ENCODE measurements around the gene NDE1. TPM values are rescaled to one million over a fixed set of nuclear protein-coding genes. Genes with fewer than 3 reads are reported as not detected.

The NDE1 gene
- polyA plus RNA-seq, 1 donor (not counting 4 experiments of a cell fraction or from before 2014, with no cell fraction given) = 37.8 TPM

DNA sequence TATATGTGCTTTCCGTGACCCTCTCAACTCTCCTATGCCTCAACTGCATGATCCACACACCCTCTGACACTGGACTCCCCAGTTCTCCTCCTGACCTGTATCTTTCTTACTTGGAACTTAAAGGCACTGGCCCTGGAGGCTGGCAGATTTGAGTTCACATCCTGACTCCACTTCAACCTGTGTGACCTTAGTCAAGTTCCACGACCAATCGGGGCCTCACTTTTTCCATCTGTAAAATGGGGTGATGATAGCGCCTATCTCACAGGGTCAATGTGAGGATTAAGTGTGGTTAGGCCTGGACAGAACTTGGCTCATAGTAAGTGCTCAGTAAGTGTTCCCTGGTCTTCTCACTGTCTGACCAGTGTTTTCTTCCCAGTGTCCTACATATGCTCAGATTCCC lies 32.1 kb upstream of the NDE1 start:
- no peaks in the 10 kb centered on the region for H3K79me2 ChIP-seq (ENCODE audit: control insufficient read depth, insufficient read depth, low read length)
- H3K4me2 ChIP-seq (ENCODE audit: control insufficient read depth, extremely low read depth, insufficient read depth, low read depth, low read length) = no peak overlapping the region
- no peak overlapping the region for H3K9ac ChIP-seq (ENCODE audit: control insufficient read depth, extremely low read depth, insufficient read depth, low read length)
- TF ChIP-seq EZH2 (IDR thresholded peaks at IDR 0.05; ENCODE audit: low read length) (no peak), CTCF (optimal IDR thresholded peaks at IDR 0.05 in 1 of 3, IDR thresholded peaks at IDR 0.05 in 1 of 3, conservative IDR thresholded peaks at IDR 0.05 in 1 of 3; ENCODE audit: extremely low read depth in 1 of 3, insufficient read depth in 2 of 3, low read length in 3 of 3) (no peak)
- H3K36me3 ChIP-seq (ENCODE audit: control insufficient read depth in 2 of 2, extremely low read depth in 1 of 2, insufficient read depth in 2 of 2, low read length in 2 of 2) = peaks cover 26 to 33% of the 10 kb centered on the region in 2 experiments
- dilution Hi-C loops (cut with MboI; ENCODE audit: extremely low pct_ligation_motif_present, low sequenced_read_pairs) = no loop called here
- no peak for DNase-seq (ENCODE audit: low read depth, low spot score)
- peaks cover 7% of the 10 kb centered on the region for H3K4me1 ChIP-seq (ENCODE audit: control insufficient read depth, extremely low read depth, insufficient read depth, low read length)
- no peaks in the 10 kb centered on the region for H3K9me3 ChIP-seq (ENCODE audit: control insufficient read depth, low read depth, low read length)
- H2AFZ ChIP-seq (ENCODE audit: control insufficient read depth, low read length) = no peak overlapping the region
- no peak overlapping the region for H3K27ac ChIP-seq (ENCODE audit: control insufficient read depth, insufficient read depth, low read length)
- no peak for FAIRE-seq
- no peaks in the 10 kb centered on the region for H3K9me1 ChIP-seq (ENCODE audit: control insufficient read depth, extremely low read depth, insufficient read depth, low read length)
- H4K20me1 ChIP-seq (ENCODE audit: control insufficient read depth, extremely low read depth, insufficient read depth, low read length) = no peaks in the 10 kb centered on the region
- no peak overlapping the region for H3K4me3 ChIP-seq (ENCODE audit: control insufficient read depth in 2 of 3, extremely low read depth in 1 of 3, insufficient read depth in 2 of 3, low read depth in 1 of 3, low read length in 3 of 3)
- no peaks in the 10 kb centered on the region for H3K27me3 ChIP-seq (ENCODE audit: control insufficient read depth, extremely low read depth, insufficient read depth, low read length)

DNA sequence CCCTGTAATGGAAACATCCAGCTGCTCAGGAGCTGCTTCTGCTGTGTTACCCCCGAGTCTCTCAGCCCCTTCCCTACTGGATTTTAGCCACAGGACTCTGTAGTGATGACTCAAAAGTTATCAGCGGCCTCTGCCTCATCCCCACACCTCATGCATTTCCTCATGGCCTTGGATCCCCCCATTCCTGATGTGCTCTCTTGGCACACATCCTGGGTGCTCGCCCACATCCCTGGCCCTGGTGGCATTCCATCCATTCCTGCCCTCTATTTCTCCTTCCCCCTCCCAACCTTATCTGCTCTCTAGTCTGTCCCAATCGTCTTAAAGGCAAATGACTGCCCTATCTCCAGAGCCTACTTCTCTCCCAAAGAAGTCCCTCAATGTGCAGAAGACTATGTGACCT lies 31.7 kb upstream of the NDE1 start:
- Histone ChIP-seq H3K4me3 (ENCODE audit: control insufficient read depth in 2 of 3, extremely low read depth in 1 of 3, insufficient read depth in 2 of 3, low read depth in 1 of 3, low read length in 3 of 3) (no peak overlapping the region), H3K79me2 (ENCODE audit: control insufficient read depth, insufficient read depth, low read length) (no peaks in the 10 kb centered on the region), H3K9ac (ENCODE audit: control insufficient read depth, extremely low read depth, insufficient read depth, low read length) (no peak overlapping the region), H3K27ac (ENCODE audit: control insufficient read depth, insufficient read depth, low read length) (no peak overlapping the region), H2AFZ (ENCODE audit: control insufficient read depth, low read length) (no peak overlapping the region), H4K20me1 (ENCODE audit: control insufficient read depth, extremely low read depth, insufficient read depth, low read length) (no peaks in the 10 kb centered on the region), H3K36me3 (ENCODE audit: control insufficient read depth in 2 of 2, extremely low read depth in 1 of 2, insufficient read depth in 2 of 2, low read length in 2 of 2) (peaks cover 27 to 30% of the 10 kb centered on the region in 2 experiments), H3K9me1 (ENCODE audit: control insufficient read depth, extremely low read depth, insufficient read depth, low read length) (no peaks in the 10 kb centered on the region), H3K4me1 (ENCODE audit: control insufficient read depth, extremely low read depth, insufficient read depth, low read length) (peaks cover 7% of the 10 kb centered on the region), H3K4me2 (ENCODE audit: control insufficient read depth, extremely low read depth, insufficient read depth, low read depth, low read length) (no peak overlapping the region), H3K9me3 (ENCODE audit: control insufficient read depth, low read depth, low read length) (no peaks in the 10 kb centered on the region), H3K27me3 (ENCODE audit: control insufficient read depth, extremely low read depth, insufficient read depth, low read length) (no peaks in the 10 kb centered on the region)
- FAIRE-seq (no peak), DNase-seq (ENCODE audit: low read depth, low spot score) (no peak)
- dilution Hi-C loops (cut with MboI; ENCODE audit: extremely low pct_ligation_motif_present, low sequenced_read_pairs) = no loop called here
- TF ChIP-seq CTCF (optimal IDR thresholded peaks at IDR 0.05 in 1 of 3, IDR thresholded peaks at IDR 0.05 in 1 of 3, conservative IDR thresholded peaks at IDR 0.05 in 1 of 3; ENCODE audit: extremely low read depth in 1 of 3, insufficient read depth in 2 of 3, low read length in 3 of 3) = no peak
- no peak for TF ChIP-seq EZH2 (IDR thresholded peaks at IDR 0.05; ENCODE audit: low read length)

All from keratinocyte (primary cell).